Omental fat pad (tissue), 4 donors: ENCODE measurements around the gene RREB1. TPM values are rescaled to one million over a fixed set of nuclear protein-coding genes. Genes with fewer than 3 reads are reported as not detected.

Source experiments
- ATAC-seq: fragments of 150-250 bp; one replicate; pipeline ENCODE4 v1.9.1; 2016; ENCODE audit warnings: mild to moderate bottlenecking, moderate library complexity; ENCODE audit not compliant: low FRiP score
- DNase-seq: peaks from one replicate; pipeline ENCODE4 v3.0.0-alpha.2; 2019; ENCODE audit warnings: low spot score
- CTCF ChIP-seq, 3 donors: fragments of 450-650 bp; IDR thresholded peaks; one replicate each; pipeline ENCODE4 v1.5.1; 2016 to 2017; ENCODE audit warnings: antibody characterized with exemption in 3 of 3, mild to moderate bottlenecking in 3 of 3, moderate library complexity in 2 of 3
- total RNA-seq, 4 donors: library from RNA; depleted of rRNA; stranded (reverse); fragments of >200 nt; gene quantifications; one replicate each; pipeline ENCODE4 v1.1.0, GENCODE V29; 2016

RREB1 gene
- total RNA-seq, 4 donors from 2014 or later: 24.9 to 48.1 (median 40.6) TPM

GRCh38 chr6:7106752-7107577 is 796 bp upstream of the RREB1 start:
- TF ChIP-seq CTCF (IDR thresholded peaks at IDR 0.05): no peak
- no peak for DNase-seq
- ATAC-seq: peak; percentile 21

DNA sequence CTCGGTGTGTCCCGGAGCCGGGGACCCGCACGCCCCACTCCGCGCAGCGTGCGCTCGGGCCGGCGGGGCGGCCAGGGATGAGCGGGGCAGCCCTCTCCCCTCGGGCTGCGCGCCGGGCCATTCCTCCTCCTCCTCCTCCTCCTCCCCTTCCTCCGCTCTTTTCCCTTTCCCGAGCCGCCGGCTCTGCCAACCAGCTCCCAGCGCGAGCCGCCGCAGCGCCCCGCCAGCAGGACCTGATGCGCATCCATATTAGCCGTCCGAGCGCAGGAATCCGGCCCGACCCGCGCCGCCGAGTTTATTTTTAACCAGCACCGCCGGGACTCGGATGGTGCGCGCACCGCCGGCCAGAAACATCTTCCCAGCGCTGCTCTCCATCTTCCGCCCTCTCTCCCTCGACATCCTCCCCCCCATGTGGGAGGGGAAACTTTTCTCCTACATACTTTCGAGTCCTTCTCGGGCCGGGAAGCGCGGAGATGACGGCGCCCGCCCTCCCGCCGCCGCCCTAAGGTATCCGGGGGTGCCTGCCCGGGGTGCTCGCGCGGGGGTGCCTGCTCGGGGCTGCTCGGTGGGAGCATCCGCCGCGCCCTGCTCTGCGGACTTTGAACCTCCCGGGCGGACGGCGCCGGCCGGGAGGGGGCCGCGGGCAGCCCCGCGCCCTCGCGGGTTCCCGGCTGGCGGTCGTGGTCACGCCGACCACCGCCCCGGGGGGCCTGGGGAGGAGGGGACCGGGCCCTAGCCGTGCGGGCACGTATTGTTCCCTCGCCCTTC is 619 bp downstream of the RREB1 start:
- TF ChIP-seq CTCF (IDR thresholded peaks at IDR 0.05): no peak
- peak; percentile 45 for ATAC-seq

GRCh38 chr6:7108964-7109836 is 1.4 kb downstream of the RREB1 start:
- no peak for TF ChIP-seq CTCF (IDR thresholded peaks at IDR 0.05)
- ATAC-seq: peak; percentile 50
- no peak for DNase-seq

More for the DNA sequence above, 619 bp downstream of the RREB1 start:
- DNase-seq: no peak

DNA sequence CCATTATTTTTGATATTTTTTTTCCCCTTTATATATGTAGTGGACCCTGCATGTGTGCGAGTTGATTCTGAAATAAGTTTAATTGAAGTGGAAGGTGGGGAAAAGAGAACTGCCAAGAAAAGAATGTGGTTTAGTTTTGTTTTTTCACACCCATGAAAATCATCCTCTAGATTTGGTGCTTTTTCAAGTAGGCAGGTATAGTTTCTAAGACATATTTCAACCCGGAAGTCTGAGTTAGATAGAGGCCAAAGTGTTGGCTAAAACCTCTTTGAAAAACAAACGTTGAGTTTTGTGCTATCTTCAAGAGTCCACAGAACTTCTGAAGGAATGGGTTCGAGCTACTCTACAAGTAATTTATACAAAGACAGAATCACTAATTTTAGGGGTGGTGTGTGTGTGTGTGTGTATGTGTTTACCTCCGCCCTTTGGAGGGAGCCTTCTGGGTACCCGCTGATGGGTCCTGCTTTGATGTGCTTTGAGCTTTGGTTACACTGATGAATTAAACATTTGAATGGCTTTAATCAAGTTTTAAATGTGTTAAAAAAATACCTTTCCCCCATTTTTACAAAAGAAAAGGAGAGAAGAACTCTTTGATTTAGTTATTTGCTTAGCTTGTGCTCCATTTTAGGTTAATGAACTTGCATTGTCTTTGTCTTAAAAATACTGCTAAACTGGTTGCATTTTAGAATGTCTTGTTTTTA is 2.5 kb downstream of the RREB1 start:
- ATAC-seq (no peak), DNase-seq (no peak)
- TF ChIP-seq CTCF (IDR thresholded peaks at IDR 0.05): no peak

DNA sequence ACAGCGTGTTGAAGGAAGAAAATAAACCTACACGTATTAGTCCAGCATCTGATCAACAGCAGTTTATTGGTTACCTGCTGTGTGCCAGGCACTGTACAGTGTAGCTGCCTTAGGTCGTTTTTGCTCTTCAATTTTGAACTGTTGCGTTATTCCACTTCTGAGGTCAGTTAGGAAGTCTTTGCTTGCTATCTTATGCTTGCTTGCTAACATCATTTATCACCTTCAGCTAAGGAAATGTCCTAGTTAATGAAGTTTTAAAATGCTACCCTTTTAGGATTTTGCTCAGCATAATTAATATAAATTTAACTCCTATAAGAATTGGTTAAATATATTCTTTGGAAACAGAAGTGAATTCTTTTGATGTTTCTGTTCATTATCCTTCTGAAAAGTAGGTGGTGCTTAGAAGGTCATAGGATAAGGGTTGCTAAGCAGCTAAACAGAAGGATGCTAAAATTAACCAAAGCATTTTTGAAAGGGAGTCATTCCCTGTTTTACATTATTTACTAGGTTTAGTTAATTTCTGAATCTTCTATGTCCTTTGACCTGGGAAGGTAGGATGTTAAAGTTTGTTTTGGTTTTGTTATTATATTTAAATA is 3.4 kb downstream of the RREB1 start:
- no peak for TF ChIP-seq CTCF (IDR thresholded peaks at IDR 0.05)
- ATAC-seq (no peak), DNase-seq (no peak)

DNA sequence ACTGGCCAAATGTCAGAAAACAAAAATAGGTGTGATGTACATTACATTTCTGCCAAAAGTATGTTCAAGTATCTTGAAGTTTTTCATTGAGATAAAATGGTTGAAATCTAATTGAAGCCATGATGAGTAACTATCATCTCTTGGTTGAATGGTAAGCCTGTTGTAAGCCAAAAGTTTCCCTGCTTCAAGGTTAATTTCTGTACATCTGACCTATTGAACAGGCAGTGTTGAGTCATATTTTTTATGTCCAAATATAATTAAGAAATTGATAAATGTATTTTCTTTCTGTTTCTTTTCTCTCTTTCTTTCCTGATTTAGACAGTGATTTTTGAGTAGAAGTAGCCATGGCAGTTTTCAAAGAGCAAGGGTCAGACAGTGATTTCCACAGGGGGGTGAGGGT is 4.4 kb downstream of the RREB1 start:
- DNase-seq (no peak), ATAC-seq (no peak)
- TF ChIP-seq CTCF (IDR thresholded peaks at IDR 0.05): no peak
